Endometrial microvascular endothelial cells (primary cell): ENCODE results near the gene ZBTB12. TPM values are rescaled to one million over a fixed set of nuclear protein-coding genes. Genes with fewer than 3 reads are reported as not detected.

ENCODE experiments used
- in situ Hi-C: cut with HindIII; loops from 2 replicates; pipeline ENCODE4 v1.10.0; 2017; ENCODE audit warnings: low sequenced_read_pairs, low pct_unique_long_range_greater_than_20kb; ENCODE audit errors: inconsistent ontology term
- total RNA-seq: library from RNA; depleted of rRNA; stranded (reverse); fragments of >200 nt; gene quantifications from one replicate; pipeline ENCODE4 v1.2.3, GENCODE V29; 2015; ENCODE audit errors: inconsistent ontology term

Gene ZBTB12
- not detected for total RNA-seq

DNA sequence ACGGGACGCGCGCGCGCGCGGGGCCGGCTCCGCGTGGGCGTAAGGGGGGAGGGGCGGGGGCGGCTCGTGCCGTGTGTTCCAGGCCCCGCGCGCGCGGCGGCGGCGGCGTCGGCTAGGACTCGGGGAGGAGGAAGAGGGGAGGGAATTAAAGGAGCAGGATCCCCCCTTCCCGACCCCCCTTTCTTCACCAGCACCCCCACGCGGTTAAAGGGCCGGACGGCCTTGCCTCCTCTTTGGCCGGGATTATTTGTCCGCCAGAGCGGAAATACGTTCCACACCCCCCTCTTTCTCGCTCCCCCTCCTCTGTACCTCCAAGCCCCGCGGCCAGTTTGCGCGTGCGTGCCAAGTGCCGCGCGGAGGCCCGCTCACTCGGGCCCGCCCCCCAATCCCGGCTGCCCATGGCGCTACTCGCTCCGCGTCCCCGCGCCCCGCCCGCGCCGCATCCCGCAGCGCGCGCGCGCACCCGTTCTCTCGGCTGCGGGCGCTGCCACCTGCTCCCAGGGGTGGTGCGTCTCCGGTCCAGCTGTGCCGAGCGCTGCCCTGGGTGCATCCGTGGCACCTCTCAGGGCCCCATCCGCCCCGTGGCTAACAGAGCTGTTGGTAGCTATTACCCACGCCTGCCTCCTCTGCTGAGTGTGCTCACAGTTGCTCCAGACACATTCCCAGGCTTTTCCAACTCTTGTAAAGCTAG, at the start of gene ZBTB12:
ZBTB12 (minus strand) TSS at position 134 of the 691 bp plus-strand sequence. CDS start 781 bp downstream, outside the sequence.
- in situ Hi-C loops: no loop called here

DNA sequence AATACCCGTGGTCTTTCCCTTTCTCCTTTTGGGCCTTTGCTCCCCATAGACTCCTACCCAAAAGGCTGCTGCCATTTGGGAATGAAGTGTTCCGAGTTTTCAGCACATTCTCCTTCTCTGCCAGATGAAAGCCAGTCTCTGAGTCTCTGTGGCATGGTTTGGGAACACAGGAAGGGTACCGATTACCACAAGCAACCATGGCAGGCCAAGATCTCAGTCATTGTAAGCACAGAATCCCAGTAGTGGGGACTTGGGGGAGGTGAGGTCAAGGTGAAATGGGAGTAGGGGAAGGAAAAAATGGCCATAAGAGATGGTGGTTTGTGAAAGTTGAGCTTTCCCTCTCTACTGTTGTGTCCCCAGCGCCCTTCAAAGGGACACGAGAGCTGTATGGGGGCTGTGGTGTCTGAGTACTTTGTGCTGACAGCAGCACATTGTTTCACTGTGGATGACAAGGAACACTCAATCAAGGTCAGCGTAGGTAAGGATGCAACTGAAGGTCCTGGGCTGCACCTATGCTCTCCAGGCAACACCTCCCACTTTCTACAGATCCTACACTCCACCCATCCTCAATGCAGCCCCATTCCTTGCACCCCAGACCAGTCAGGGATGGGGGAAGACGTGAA, 48.2 kb upstream of the ZBTB12 start:
- in situ Hi-C loops: loop anchor here (25.0 kb wide), 1 partner anchor 162 kb away; the partner anchor contains the start of gene TNXB

- in situ Hi-C loops: loop anchor here (25.0 kb wide), 1 partner anchor 163 kb away; the partner anchor contains the start of gene TNXB
Measured at GRCh38 chr6:31948753-31949413, 47.0 kb upstream of the ZBTB12 start.

DNA sequence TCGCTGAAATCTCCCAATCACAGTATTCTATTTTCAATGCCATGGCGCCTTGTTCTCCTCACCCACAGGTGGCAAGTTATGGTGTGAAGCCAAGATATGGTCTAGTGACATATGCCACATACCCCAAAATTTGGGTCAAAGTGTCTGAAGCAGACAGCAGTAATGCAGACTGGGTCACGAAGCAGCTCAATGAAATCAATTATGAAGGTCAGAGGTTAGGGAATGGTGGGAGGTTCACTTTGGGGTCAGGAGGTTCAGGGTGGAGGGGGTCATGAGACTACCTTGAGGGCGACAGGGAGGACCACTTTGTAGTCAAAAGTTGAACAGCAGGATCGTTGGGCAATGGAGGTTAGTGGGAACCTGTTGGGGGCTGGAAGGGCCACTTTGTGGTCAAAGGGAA, 46.4 kb upstream of the ZBTB12 start:
- in situ Hi-C loops: loop anchor here (25.0 kb wide), 1 partner anchor 164 kb away; the partner anchor contains the start of gene TNXB

- in situ Hi-C loops: loop anchor here (25.0 kb wide), 1 partner anchor 164 kb away; the partner anchor contains the start of gene TNXB
Measured at GRCh38 chr6:31947864-31948263, 46.0 kb upstream of the ZBTB12 start.

GRCh38 chr6:31947070-31947675, 45.3 kb upstream of the ZBTB12 start:
- in situ Hi-C loops: loop anchor here (25.0 kb wide), 1 partner anchor 165 kb away; the partner anchor contains the start of gene TNXB

DNA sequence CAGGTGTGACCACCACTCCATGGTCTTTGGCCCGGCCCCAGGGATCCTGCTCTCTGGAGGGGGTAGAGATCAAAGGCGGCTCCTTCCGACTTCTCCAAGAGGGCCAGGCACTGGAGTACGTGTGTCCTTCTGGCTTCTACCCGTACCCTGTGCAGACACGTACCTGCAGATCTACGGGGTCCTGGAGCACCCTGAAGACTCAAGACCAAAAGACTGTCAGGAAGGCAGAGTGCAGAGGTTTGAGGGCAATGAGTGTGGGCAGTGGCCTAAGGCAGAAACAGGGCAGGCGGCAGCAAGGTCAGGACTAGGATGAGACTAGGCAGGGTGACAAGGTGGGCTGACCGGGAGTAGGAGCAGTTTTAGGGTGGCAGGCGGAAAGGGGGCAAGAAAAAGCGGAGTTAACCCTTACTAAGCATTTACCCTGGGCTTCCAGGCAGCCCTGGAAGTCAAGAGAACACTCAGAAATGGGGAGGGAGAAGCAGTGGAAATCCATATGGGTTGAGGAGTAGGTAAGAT, 44.5 kb upstream of the ZBTB12 start:
- in situ Hi-C loops: loop anchor here (25.0 kb wide), 1 partner anchor 166 kb away; the partner anchor contains the start of gene TNXB

GRCh38 chr6:31945507-31946369, 43.9 kb upstream of the ZBTB12 start, which contains the start of gene CFB:
Gene CFB, plus strand, starts transcription at chr6:31946095. Its CDS starts 127 bp downstream, at chr6:31946222.
- in situ Hi-C loops: loop anchor here (25.0 kb wide), 1 partner anchor 167 kb away; the partner anchor contains the start of gene TNXB

DNA sequence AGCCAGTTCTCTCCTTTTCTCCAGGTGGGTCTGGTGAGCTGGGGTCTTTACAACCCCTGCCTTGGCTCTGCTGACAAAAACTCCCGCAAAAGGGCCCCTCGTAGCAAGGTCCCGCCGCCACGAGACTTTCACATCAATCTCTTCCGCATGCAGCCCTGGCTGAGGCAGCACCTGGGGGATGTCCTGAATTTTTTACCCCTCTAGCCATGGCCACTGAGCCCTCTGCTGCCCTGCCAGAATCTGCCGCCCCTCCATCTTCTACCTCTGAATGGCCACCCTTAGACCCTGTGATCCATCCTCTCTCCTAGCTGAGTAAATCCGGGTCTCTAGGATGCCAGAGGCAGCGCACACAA, 43.2 kb upstream of the ZBTB12 start:
- in situ Hi-C loops: loop anchor here (25.0 kb wide), 1 partner anchor 167 kb away; the partner anchor contains the start of gene TNXB

- in situ Hi-C loops: loop anchor here (25.0 kb wide), 1 partner anchor 169 kb away; the partner anchor contains the start of gene TNXB
Measured at GRCh38 chr6:31943742-31944141, 41.9 kb upstream of the ZBTB12 start.

- in situ Hi-C loops: loop anchor here (25.0 kb wide), 1 partner anchor 172 kb away; the partner anchor contains the start of gene TNXB
Measured at GRCh38 chr6:31940256-31940664, 38.4 kb upstream of the ZBTB12 start.

GRCh38 chr6:31935823-31936222, 33.9 kb upstream of the ZBTB12 start:
- in situ Hi-C loops: loop anchor here (25.0 kb wide), 1 partner anchor 176 kb away; the partner anchor contains the start of gene TNXB

GRCh38 chr6:31935021-31935420, 33.1 kb upstream of the ZBTB12 start:
- in situ Hi-C loops: loop anchor here (25.0 kb wide), 1 partner anchor 177 kb away; the partner anchor contains the start of gene TNXB

DNA sequence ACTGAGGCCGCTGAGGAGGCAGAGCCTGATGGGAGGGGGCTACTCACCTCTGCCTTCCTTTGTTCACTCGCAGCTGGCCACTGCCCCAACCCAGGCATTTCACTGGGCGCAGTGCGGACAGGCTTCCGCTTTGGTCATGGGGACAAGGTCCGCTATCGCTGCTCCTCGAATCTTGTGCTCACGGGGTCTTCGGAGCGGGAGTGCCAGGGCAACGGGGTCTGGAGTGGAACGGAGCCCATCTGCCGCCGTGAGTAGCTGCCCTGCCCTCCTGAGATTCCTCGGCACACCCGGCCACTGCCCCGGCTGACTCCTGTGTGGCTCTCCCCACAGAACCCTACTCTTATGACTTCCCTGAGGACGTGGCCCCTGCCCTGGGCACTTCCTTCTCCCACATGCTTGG, 31.7 kb upstream of the ZBTB12 start:
- in situ Hi-C loops: loop anchor here (25.0 kb wide), 1 partner anchor 179 kb away; the partner anchor contains the start of gene TNXB

- in situ Hi-C loops: loop anchor here (25.0 kb wide), 1 partner anchor 180 kb away; the partner anchor contains the start of gene TNXB
Measured at GRCh38 chr6:31932137-31932536, 30.3 kb upstream of the ZBTB12 start.

GRCh38 chr6:31930962-31931361, 29.1 kb upstream of the ZBTB12 start:
- in situ Hi-C loops: loop anchor here (25.0 kb wide), 1 partner anchor 181 kb away; the partner anchor contains the start of gene TNXB

DNA sequence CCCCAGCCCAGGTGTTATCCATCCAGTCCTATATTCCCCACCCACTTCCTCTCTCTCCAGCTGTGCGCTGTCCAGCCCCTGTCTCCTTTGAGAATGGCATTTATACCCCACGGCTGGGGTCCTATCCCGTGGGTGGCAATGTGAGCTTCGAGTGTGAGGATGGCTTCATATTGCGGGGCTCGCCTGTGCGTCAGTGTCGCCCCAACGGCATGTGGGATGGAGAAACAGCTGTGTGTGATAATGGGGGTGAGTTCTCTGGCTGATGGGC, 26.7 kb upstream of the ZBTB12 start:
- in situ Hi-C loops: loop anchor here (25.0 kb wide), 1 partner anchor 184 kb away; the partner anchor contains the start of gene TNXB
